OCI-LY7 (cell line): Measurements from ENCODE around the gene MAGEB4. TPM values are rescaled to one million over a fixed set of nuclear protein-coding genes. Genes with fewer than 3 reads are reported as not detected.

Source experiments
- BruUV-seq: library from RNA; stranded (reverse); fragments of 400-500 nt; replicated peaks from 2 replicates; lab custom pipeline; 2021; lab: Mats Ljungman, UMichigan
- CTCF ChIA-PET: fragments of 300-600 bp; sonication (Branson Sonifier 250); formaldehyde crosslinking; loops from one replicate; lab custom pipeline; 2022; ENCODE audit warnings: antibody characterized with exemption; ENCODE audit not compliant: unreplicated experiment; lab: Charles Lee
- POLR2A ChIA-PET: fragments of 300-600 bp; sonication (Branson Sonifier 250); formaldehyde crosslinking; loops from one replicate; lab custom pipeline; 2022; ENCODE audit warnings: antibody characterized with exemption; lab: Charles Lee
- DNase-seq: peaks from one replicate; pipeline ENCODE4 v3.0.0-alpha.2; 2015; ENCODE audit warnings: low spot score
- H2AFZ ChIP-seq: fragments of 200-600 bp; sonication (generic), shearing (Covaris generic); 2 replicates; pipeline ENCODE4 v1.6.1; 2014; ENCODE audit warnings: mild to moderate bottlenecking, antibody characterized with exemption, low read length, moderate library complexity
- H3K27ac ChIP-seq: fragments of 200-600 bp; sonication (generic); 2 replicates; pipeline ENCODE4 v1.5.1; 2014; ENCODE audit warnings: mixed run types, low read depth, mild to moderate bottlenecking, moderate library complexity, low read length, inconsistent platforms; ENCODE audit not compliant: poor library complexity, severe bottlenecking
- H3K36me3 ChIP-seq: fragments of 200-600 bp; sonication (generic); 2 replicates; pipeline ENCODE4 v1.6.1; 2014; ENCODE audit warnings: mild to moderate bottlenecking, antibody characterized with exemption, low read length, moderate library complexity, mixed read lengths; ENCODE audit not compliant: insufficient read depth
- H3K4me1 ChIP-seq: fragments of 200-600 bp; sonication (generic); 2 replicates; pipeline ENCODE4 v1.5.1; 2014; ENCODE audit warnings: mild to moderate bottlenecking, low read length; ENCODE audit not compliant: insufficient read depth, poor library complexity, severe bottlenecking
- H3K4me2 ChIP-seq: fragments of 200-600 bp; sonication (generic); 2 replicates; pipeline ENCODE4 v1.6.1; 2014; ENCODE audit warnings: mild to moderate bottlenecking, low read length
- H3K4me3 ChIP-seq: fragments of 200-600 bp; sonication (generic); 2 replicates; pipeline ENCODE4 v1.5.1; 2014; ENCODE audit warnings: mild to moderate bottlenecking, low read depth, low read length; ENCODE audit not compliant: poor library complexity, severe bottlenecking
- H3K79me2 ChIP-seq: fragments of 200-600 bp; sonication (generic); 2 replicates; pipeline ENCODE4 v1.6.1; 2016; ENCODE audit warnings: low read depth, mild to moderate bottlenecking, low read length, moderate library complexity, mixed read lengths; ENCODE audit not compliant: insufficient read depth
- H3K9me2 ChIP-seq: fragments of 200-600 bp; sonication (generic); 2 replicates; pipeline ENCODE4 v1.6.1; 2016; ENCODE audit warnings: mild to moderate bottlenecking, low read length, mixed read lengths; ENCODE audit not compliant: insufficient read depth
- H3K9me3 ChIP-seq: fragments of 200-600 bp; sonication (generic); 2 replicates; pipeline ENCODE4 v1.6.1; 2014; ENCODE audit warnings: mild to moderate bottlenecking, mixed run types, low read length, mixed read lengths
- H4K20me1 ChIP-seq: fragments of 200-600 bp; sonication (generic); 2 replicates; pipeline ENCODE4 v1.6.1; 2014; ENCODE audit warnings: mild to moderate bottlenecking, antibody characterized with exemption, low read length, moderate library complexity, mixed read lengths; ENCODE audit not compliant: insufficient read depth
- EZH2phosphoT487 ChIP-seq: fragments of 200-600 bp; sonication (generic); IDR thresholded peaks from 2 replicates; pipeline ENCODE4 v1.6.1; 2018; ENCODE audit warnings: low read depth, borderline replicate concordance, mild to moderate bottlenecking, mixed run types, antibody characterized with exemption, low read length, moderate library complexity, mixed read lengths
- intact Hi-C: fragments of 100-400 bp; cut with micrococcal nuclease; formaldehyde crosslinking; loops from one replicate; pipeline ENCODE4 v1.10.0; 2022; ENCODE audit not compliant: unreplicated experiment
- total RNA-seq, 2 experiments: library from RNA; depleted of rRNA in 1 of 2; stranded (reverse); fragments of >200 nt in 1 of 2; shearing (Covaris generic) in 1 of 2; gene quantifications; 2 replicates each; pipeline ENCODE4 v1.2.3, GENCODE V29; 2014 to 2022
- TF ChIP-seq, protein P1 (sequence below): fragments of 200-600 bp; sonication (generic); conservative IDR thresholded peaks from 2 replicates; pipeline ENCODE4 v1.5.1; 2014; ENCODE audit warnings: mild to moderate bottlenecking, antibody characterized with exemption, low read length, moderate library complexity, mixed read lengths

Gene MAGEB4
- total RNA-seq, 2 experiments from 2014 or later: not detected

DNA sequence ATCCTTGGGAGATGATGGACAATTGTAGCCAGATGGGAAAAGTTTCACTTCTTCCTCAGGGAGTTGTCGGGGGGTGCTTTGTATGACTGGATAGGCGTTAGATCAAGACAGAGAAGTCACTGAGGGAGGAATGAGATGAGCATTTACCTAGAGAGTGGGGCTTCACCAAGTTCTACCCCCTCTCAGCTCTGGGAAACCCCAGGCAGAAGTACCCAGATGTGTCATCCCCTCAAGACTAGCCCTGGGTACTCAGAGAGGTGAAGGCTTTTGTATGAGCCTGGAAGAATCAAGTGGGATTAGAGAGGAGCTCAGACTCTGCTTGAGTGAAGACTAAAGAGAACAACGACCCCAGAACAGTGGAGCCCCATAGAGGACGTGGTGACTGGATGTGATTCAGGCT is 7.1 kb downstream of the MAGEB4 start:
- Histone ChIP-seq H2AFZ (no peak overlapping the region), H3K79me2 (no peaks in the 10 kb centered on the region), H3K27ac (no peak overlapping the region), H3K4me1 (no peaks in the 10 kb centered on the region), H3K4me2 (no peak overlapping the region), H3K36me3 (no peaks in the 10 kb centered on the region), H3K4me3 (no peak overlapping the region), H3K9me3 (no peaks in the 10 kb centered on the region), H3K9me2 (no peaks in the 10 kb centered on the region), H4K20me1 (no peaks in the 10 kb centered on the region)
- POLR2A ChIA-PET: no interaction called here
- CTCF ChIA-PET: no interaction called here
- TF ChIP-seq, protein P1, sequence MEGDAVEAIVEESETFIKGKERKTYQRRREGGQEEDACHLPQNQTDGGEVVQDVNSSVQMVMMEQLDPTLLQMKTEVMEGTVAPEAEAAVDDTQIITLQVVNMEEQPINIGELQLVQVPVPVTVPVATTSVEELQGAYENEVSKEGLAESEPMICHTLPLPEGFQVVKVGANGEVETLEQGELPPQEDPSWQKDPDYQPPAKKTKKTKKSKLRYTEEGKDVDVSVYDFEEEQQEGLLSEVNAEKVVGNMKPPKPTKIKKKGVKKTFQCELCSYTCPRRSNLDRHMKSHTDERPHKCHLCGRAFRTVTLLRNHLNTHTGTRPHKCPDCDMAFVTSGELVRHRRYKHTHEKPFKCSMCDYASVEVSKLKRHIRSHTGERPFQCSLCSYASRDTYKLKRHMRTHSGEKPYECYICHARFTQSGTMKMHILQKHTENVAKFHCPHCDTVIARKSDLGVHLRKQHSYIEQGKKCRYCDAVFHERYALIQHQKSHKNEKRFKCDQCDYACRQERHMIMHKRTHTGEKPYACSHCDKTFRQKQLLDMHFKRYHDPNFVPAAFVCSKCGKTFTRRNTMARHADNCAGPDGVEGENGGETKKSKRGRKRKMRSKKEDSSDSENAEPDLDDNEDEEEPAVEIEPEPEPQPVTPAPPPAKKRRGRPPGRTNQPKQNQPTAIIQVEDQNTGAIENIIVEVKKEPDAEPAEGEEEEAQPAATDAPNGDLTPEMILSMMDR: no peak
- no peak for TF ChIP-seq EZH2phosphoT487
- no TSS peak for BruUV-seq
- no peak for DNase-seq
- intact Hi-C loops: no loop called here

GRCh38 chrX:30253257-30253656 is 11.5 kb downstream of the MAGEB4 start:
- CTCF ChIA-PET: no interaction called here
- no peaks in the 10 kb centered on the region for H4K20me1 ChIP-seq
- no TSS peak for BruUV-seq
- no peak overlapping the region for H3K4me3 ChIP-seq
- no peaks in the 10 kb centered on the region for H3K9me2 ChIP-seq
- intact Hi-C loops: no loop called here
- H3K4me1 ChIP-seq: no peaks in the 10 kb centered on the region
- TF ChIP-seq EZH2phosphoT487: no peak
- TF ChIP-seq, protein P1: no peak
- no peak overlapping the region for H3K27ac ChIP-seq
- H2AFZ ChIP-seq: no peak overlapping the region
- no peaks in the 10 kb centered on the region for H3K36me3 ChIP-seq
- no peaks in the 10 kb centered on the region for H3K79me2 ChIP-seq
- POLR2A ChIA-PET: no interaction called here
- H3K4me2 ChIP-seq: no peak overlapping the region
- DNase-seq: no peak
- H3K9me3 ChIP-seq: no peaks in the 10 kb centered on the region

DNA sequence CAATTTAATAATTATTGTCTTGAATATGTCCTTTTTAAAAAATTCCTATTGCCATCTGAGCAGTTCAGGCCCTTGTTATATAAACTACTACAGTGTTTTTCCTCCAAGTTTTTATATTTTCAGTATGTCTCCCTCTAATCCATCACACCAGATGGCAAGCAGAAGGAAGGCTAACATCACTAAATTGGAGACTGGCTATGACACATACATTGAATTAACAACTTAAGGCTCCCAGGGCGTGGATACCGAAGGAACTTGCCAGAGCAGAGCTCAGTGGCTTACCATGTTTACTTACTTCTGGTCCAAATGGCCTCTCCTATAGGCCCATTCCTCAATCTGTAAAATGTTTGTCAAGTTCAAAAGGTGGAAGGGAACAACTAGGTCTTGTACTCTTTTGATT is 18.1 kb downstream of the MAGEB4 start:
- ChIA-PET POLR2A (no interaction called here), CTCF (no interaction called here)
- Histone ChIP-seq H3K79me2 (no peaks in the 10 kb centered on the region), H3K4me2 (no peak overlapping the region), H2AFZ (no peak overlapping the region), H3K4me1 (no peaks in the 10 kb centered on the region), H3K36me3 (no peaks in the 10 kb centered on the region), H3K4me3 (no peak overlapping the region), H4K20me1 (no peaks in the 10 kb centered on the region), H3K9me2 (no peaks in the 10 kb centered on the region), H3K27ac (no peak overlapping the region), H3K9me3 (no peaks in the 10 kb centered on the region)
- intact Hi-C loops: no loop called here
- TF ChIP-seq, protein P1: no peak
- BruUV-seq: no TSS peak
- no peak for DNase-seq
